NCI-H2029 (cell line): Measurements from ENCODE around the gene HGS.
"Not testable (repeated sequence)": the region's sequence is repeated elsewhere in the genome, so short reads cannot be mapped to it uniquely, and the experiment has no call there.

Experiments used
- DNase-seq: peaks from one replicate; lab custom pipeline; 2025; lab: John Stamatoyannopoulos, UW

HGS gene

DNA sequence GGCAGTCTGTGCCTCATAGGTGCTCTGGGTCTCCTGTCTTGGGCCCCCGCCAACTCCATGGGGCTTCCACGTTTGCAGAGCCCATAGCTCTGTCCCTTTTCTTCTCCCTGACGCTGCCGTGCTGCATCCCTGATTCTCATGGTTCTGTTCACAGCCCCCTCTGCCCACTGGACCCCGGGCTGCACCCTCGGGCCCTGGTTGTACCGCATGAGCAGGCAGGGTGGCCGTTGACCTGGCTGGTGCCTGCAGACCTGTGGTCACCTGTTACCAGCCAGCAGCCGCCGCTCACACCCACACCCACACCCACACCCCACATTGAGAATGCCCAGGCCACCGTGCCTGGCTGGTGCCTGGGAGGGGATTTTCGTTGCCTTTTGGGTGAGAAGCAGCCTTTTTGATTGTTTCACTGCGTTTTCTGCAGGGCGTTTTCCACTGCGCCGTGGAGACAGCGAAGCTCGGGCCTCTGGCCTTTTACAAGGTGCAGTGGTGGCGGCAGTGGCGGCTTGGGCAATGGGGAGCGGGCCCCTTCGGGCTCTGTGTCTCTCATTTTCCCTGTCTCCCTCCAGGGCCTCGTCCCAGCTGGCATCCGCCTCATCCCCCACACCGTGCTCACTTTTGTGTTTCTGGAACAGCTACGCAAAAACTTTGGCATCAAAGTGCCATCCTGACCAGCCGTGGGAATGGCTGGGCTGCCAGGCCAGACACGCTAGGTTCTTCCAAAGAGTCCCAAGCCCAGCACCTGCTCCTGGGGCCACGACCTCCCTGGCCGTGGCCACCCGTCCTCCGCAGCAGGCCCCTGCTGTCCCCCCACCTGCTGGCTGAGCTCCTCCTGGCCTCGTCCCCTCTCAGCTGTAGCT lies 35.8 kb downstream of the HGS start:
- no peak for DNase-seq

DNA sequence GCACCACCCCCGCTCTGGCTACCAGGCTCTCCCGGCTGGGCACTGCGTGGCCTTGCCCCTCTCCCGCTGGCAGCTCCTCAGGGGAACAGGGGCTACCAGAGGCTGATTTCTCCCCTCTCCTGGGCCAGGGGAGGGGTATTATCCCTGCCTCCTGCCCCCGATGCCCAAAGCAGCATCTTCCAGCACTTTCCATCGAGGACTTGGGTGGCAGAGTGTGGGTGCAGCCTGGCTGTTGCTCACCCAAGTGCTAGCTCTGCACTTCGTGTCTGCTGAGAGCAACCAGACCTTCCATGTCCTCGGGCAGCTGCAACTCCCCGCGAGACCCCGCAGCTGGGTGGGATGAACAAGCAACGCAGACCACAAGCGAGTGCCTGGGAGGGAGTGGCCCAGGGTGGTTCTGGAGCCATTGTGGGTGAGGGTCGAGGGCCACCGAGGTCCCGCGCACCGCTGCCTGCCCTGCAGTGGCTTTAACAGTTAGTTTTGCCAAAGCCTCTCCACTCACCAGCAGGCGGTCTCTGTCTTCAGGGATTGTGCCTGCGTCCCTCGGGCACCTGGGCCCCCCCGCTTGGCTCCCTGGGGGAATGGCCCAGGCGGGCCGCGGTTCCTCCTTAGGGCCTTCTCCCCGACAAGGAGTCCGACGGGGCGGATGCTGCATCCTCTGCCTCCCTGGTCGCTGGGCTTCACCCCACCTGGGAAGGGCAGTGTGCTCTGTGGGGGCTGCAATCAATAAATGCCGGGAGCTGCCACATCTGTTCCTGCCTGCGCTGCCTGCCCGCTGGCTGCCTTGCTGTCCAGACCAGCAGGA lies 36.7 kb downstream of the HGS start:
- DNase-seq = no peak

DNA sequence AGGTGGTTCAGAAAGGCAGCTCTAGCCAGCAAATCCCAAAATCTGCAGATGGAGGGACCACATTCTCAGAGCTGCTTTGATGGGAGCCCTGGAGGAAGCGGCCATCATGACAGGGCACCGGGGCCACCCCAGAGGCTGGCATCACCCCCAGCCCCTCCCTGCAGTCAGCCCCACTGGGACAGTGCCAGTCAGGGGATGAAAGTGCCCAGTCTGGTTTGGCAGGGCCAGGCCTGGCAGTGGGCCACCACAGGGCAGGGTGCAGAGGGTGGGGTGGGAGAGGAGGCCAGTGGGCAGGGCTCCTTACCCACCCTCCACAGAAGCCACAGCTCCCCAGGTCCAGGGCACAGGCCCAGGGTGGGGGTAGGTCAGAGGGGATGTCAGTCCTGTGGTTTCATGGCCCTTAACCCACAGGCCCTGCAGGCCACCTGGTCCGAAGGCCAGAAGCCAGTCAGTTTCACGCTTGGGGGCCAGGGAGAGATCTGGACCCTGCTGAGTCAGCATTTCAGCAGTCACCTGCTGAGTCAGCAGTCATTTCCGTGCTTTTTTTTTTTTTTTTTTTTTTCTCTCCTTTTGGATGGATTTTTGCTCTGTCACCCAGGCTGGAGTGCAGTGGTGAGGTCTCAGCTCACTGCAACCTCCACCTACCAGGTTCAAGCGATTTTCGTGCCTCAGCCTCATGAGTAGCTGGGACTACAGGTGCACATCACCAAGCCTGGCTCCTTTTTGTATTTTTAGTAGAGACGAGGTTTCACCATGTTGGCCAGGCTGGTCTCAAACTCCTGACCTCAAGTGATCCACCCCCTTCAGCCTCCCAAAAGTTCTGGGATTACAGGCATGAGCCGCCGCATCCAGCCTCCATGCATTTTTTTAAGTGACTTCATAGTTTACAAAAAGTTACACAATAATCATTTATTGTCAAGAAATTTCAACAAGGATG lies 38.6 kb downstream of the HGS start:
- peak; percentile 48 for DNase-seq

DNA sequence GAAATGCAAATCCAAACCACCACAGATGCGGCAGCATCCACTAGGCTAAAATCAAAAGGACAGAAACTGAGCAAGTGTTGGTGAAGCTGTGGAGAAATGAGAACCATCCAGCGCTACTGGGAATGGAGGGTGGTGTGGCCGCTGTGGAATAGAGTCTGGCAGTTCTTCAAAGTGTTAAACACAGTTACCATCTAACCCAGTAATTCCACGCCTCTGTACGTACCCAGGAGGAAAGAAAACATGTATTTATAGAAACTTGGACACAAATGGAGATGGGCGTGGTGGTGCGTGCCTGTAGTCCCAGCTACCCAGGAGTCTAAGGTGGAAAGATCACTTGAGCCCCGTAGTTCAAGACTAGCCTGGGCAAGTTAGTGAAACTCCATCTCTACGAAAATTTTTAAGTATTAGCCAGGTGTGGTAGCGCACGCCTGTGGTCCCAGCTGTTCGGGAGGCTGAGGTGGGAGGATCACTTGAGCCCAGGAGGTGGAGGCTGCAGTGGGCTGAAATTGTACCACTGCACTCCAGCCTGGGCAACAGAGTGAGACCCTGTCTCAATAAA lies 39.9 kb downstream of the HGS start:
- DNase-seq = no peak

DNA sequence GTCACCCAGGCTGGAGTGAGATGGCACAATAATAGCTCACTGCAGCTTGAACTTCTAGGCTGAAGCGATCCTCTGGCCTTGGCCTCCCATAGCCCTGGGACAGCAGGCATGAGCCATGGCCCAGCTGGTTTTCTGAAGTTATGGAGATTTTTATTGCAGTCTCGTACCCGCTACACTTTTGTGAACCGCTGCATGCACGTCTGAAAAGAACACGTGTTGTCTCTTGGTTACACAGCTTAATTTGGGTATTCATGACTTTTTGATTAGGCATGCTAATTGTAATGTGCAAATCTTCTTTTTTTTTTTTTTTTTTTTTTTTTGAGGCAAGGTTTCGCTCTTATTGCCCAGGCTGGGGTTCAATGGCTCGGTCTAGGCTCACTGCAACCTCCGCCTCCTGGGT lies 41.6 kb downstream of the HGS start:
- DNase-seq = no peak

DNA sequence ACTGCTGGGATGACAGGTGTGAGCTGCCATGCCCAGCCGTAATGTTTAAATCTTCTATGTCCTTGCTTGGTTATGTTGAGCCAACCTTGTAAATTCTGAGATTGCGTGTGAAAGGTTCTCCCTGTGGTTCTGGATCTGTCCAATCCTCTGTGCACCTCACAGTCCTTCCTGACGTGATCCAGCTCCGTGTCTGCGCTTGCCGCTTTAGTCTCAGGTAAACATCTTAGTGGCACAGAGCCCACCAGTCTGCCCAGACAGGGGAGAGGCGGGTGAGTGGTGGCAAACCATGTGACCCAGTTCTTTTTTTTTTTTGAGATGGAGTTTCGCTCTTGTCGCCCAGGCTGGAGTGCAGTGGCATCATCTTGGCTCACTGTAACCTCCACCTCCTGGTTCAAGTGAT lies 42.2 kb downstream of the HGS start:
- no peak for DNase-seq

DNA sequence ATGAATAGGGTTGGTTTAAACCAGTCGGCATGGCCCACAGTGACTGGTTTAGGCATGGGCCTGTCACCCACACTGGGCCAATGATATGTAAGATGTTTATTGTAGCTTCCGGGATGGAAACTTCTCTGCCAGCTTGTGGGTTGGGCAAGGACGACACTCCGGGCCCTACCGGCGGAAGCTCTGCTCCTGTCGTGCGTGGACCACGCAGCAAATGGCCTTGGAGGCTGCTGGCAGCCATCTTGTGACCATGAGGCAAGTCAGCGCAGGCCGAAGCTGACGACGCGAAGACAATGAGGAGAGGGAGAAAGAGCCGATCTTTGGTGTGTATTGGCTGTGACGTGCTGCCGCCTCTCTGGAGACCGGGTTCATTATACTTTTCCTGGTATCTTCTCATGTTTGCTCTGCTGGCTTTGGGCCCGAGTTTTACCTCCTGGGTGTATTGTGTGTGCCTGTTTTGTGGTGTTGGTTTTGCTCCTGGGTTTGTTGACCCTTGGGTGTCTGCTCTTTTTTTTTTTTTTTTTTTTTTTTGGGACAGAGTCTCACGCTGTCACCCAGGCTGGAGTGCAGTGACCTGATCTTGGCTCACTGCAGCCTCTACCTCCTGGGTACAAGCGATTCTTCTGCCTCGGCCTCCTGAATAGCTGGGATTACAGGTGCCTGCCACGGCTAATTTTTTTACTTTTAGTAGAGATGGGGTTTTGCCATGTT lies 43.7 kb downstream of the HGS start:
- peak; percentile 94 for DNase-seq

DNA sequence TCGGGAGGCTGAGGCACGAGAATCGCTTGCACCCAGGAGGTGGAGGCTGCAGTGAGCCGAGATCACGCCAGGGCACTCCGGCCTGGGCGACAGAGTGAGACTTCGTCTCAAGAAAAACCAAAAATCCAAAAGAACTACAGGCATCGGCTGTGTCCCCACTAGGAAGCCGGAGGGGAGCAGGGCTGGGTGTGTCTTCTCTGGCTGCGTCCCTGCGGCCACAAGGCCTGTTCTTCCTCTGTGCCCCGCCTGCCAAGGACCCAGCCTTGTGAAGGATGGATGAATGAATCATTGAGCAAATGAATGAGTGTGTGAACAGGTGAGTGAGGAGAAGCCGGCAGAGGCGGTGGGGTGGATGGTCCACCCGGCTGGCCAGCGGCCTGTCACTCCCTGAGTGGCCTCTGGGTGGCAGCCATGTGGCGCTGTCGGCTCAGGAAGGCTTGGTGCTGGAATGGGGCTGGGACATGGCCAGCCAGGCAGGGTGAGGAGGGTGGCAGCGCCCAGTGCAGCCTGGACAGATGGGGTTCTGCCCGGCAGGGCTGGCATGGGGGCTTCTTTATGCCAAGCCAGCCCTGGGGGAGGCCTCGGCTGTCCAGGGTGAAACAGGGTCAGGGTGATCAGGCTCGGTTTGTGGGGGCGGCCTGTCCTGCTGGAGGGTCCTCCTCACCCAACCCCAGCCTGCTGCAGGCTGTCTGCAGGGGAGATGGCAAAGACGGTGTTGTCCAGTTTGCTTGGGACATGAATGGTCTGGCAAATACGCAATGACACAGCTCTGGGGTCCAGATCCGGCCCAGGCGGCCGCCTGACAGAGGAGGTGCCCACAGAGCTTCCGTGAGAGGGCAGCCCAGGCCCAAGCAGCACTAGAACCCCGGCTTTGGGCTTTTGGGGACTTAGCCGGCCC lies 49.9 kb downstream of the HGS start:
- peak; percentile 48 for DNase-seq

DNA sequence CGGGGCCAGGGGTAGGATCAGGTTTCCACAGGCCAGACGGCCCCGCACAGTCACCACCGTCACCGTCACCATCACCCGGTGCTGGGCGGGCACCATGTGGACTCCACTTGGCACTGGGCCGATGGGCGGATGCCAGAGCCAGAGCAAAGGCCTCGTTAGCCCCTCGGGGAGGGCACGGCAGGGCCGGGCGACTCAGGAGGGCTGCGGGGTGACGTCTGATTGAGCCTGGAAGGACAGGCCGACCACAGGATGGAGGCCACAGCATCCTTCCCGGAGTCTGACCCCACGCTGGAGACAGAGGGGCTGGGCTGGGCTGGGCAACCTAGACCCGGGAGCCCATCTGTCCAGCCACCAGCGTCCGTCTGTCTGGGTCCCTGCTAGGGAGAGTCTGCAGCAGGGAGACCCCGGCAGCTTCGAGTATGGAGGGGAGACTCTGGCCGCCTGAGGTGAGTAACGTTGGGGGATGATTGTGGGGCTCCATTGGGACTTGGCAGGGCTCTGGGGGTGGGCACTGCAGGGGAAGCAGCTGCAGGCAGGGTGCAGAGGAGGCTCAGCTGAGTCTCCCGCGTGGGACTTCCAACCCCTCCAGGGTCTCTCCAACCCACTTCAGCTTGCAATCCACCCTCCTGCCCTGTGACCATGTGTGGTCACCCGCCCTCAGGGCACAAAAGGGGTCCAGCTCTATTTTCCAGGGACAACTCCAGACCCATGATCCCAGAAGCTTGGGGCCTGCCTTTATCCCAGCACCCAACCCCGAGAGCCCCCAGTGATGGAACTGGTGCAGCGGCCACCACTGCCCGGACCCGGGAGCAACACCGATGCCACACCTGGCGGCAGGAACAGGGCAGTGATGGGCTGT lies 50.8 kb downstream of the HGS start:
- peak; percentile 34 for DNase-seq

DNA sequence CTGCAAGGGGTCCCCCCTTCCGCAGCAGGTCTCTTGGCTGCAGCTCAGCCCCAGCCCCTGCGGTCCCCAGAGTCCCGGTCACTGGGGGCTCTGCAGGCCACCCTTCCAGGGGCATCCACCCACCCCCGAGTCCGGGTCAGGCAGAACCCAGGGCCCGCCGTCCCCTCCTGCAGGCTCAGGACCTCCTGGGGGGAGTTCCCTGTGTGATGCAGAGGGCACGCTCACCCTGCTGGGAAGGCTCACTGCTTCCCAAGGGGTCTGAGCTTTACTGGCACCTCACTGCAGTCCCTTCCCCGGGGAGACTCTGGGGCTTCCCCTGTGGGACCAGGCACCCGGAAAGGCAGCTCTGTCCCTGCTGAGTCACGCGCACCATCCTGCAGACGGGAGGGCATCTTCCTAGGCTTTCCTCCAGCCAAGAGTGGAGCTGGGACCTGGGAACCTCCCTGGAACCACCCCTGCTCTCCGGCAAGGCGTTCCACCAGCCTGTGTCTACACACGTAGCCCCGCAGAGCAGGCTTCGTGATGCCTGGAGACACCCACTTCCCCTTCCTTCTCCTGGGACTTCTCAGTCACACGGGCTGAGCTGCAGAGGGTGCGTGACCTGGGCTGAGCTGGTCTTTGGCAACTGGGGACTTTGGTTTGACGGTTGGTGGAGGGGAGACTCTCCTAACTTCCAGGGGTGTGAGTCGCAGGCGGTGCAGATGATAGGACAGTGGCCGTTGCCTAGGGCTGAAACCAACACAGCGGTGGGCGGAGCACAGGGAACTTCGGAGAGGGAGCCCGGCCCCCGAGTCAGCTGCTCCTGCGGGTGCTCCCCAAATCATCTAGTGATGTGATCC lies 51.7 kb downstream of the HGS start:
- no peak for DNase-seq

DNA sequence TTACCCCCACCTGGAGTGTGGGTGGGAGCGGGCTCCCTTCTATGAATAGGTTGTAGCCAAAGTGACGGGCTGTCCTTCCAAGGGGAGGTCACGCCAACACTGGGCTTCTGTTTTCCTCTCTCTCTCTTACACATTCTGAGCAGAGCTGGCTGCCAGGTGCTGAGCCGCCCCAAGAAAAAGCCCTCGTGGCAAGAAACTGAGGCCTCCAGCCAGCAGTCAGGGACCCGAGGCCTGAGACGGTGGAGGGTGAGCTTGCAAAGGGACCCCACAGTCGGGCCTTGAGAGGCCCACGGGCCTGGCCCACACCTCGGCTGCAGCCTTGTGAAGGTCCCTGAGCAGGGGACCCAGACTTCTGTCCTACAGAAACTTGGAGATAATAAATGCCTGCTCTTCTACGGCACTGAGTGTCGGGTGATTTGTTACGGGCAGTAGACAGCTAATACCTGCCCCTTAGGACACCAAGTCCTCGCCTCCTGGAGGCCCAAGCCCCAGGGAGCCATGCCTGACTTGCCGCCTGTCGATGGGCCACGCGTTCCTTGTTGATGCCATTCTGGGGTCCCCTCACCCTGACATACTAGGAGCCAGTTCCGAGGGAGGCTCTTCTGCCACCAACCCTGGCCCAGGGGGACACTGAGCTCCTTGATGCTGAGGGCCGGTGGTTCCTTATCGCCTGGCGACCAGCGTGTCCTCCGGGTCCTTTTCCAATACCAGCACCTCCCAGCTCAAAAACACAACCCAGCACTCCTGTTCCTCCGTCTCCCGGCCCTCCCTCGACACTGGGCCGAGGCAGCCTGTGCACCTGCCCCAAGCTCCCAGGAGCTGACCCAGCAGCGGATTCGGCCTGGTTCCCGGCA lies 54.4 kb downstream of the HGS start:
- DNase-seq = no peak

DNA sequence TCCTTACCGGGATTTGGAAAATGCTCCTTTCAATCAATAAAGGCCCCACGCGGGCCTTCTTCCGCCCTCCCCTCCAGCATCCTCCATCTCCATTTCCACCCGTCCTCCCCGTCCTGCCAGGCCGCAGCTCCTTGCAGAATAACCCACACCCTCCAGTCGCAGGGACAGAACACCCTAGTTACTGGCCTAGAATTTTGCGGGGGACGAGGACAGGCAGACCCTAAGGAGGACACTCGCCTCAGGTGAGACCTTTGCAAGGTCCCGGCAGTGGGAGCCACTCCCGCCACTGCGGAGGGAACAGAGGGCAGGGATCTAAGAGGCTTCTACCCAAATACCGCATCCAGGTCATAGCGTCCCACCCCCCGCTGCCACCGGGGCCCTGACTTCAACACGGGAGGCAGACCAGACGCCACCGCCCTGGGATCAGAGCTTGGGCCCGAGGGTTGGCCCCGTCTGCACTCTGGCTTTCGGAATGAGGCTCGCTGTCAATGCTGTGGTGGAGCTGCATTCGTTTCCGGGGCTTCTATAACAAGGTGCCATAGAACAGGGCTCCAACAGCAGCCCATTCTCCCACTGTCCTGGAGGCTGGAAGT lies 55.1 kb downstream of the HGS start:
- no peak for DNase-seq

DNA sequence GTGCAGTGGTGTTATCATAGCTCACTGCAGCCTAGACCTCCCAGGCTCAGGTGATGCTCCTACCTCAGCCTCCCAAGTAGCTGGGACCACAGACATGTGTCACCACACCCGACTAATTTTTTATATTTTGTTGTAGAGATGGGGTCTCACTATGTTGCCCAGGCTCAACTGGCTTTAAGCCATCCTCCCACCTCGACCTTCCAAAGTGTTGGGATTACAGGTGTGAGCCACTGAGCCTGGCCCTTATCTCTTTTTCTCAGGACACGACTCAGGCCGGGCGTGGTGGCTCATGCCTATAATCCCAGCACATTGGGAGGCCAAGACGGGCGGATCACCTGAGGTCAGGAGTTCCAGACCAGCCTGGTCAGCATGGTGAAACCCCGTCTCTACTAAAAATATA lies 55.8 kb downstream of the HGS start:
- not testable (repeated sequence) for DNase-seq

DNA sequence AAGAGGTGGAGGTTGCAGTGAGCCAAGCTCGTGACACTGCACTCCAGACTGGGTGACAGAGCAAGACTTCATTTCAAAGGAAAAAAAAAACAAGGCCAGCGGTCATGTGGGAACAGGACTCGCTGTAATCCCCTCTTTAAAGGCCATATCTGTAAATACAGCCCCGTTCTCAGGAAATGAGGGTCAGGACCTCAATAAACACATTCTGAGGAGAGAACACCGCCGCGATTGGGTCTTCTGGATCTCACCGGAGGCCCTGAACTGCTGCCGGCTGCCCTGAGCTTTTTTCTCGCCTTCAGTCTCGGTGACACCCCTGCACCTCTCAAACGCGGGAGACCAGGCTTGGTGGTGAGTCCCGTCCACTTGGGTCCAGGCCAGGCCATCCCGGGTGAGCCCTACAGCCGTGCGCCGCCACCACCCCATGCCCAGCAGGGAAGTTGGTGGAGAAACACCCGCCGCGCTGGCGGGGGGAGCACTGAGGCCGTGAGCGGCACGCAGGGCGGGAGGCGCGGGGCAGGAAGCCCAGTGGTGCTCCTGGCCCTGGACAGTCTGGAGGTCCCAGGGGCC lies 56.7 kb downstream of the HGS start:
- no peak for DNase-seq

DNA sequence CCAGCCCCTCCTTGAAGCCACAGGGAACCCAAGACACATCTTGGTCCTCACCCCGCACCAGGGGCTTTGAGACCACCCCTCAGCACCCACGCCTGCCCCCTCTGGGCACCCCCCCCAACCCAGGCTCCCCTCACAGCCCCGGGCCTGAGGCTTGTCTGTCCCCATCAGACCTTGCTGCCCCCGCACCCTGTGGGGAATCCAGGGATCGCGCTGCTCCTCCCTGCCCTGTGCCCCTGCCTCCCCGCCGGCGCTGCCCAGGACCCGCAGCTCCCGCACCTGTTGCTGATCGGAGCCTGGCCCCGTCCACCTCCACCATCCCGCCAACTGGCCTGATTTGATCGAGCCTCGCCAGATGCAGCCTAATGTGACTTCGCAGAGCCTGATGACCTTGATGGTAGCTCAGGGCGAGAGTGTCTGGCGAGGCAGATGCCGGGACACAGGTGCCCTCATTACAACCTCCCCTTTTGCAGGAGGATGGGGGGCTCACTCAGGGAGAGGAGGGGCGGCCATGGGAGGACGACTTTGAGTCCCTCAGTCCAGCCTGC lies 57.3 kb downstream of the HGS start:
- no peak for DNase-seq
